ENCODE data around the gene M1AP.

GRCh38 chr2:74653985-74654882 is 6.1 kb upstream of the M1AP start, which contains the start of gene SEMA4F:
- TF ChIP-seq MAX (IDR thresholded peaks at IDR 0.05) (peak; percentile 44), POLR2A (IDR thresholded peaks at IDR 0.05; ENCODE audit: low read length) (peak; percentile 84), CTCF (IDR thresholded peaks at IDR 0.05) (no peak), RAD21 (conservative IDR thresholded peaks at IDR 0.05 in 1 of 2, IDR thresholded peaks at IDR 0.05 in 1 of 2) (no peak), TP53 (CRISPR knock-in tag; IDR thresholded peaks at IDR 0.05) (no peak), HDAC2 (IDR thresholded peaks at IDR 0.05) (no peak)
